ENCODE results near the gene BIRC2. TPM values are rescaled to one million over a fixed set of nuclear protein-coding genes. Genes with fewer than 3 reads are reported as not detected.

BIRC2 gene
- total and polyA plus RNA-seq, 9 of the 15 experiments (the other 6 are each of a cell fraction or from before 2014, with no cell fraction given) = 14.3 to 45.9 (median 20.7) TPM

DNA sequence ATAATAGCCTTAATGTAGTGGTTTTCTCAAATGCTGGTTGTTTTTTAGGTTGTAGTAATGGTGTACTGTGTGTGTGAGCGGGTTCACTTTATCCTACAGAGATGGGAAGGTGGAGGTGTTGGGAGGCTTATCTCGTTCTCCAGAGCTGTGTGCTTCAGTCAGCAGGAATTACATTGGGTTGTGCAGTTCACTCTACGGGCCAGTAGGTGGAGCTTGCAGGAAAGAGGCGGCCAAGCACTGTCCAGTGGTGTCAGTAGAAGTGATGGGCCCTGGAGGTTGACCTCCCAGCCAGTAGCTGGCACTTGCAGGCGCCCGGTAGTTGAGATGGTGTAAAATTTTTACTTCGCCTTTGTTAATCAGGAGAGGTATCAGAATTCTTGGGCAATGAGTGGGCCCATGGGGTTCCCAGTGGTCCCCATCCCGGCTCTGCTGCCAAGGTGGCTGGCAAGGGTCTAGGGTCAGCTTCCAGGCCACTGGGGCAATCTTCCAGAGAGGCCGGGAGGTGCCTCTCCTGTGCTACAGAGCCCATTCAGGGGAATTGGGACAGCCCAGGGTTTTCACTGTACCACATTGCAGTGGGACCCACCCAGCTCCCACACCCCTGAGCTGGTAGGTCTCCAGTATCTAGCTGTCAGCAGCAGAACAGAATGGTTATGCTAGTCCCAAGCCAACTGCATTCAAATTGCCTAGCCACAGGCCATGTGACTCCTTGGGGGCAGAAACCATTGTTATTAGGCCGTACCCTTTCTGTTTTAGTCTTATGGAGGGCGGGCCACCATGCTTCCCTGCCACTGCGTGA is 43.9 kb downstream of the BIRC2 start:
- peak; percentile 63 to 87 (median 67) for DNase-seq (ENCODE audit: extremely low read depth in 1 of 4, low spot score in 3 of 4)
- peak; percentile 93 for FAIRE-seq
- H3K9me1 ChIP-seq (ENCODE audit: control insufficient read depth, insufficient read depth, low read length) = no peaks in the 10 kb centered on the region
- H3K79me2 ChIP-seq (ENCODE audit: control insufficient read depth, insufficient read depth, low read length) = no peaks in the 10 kb centered on the region
- no TSS peak for BruUV-seq (replicated peaks)
- CTCF ChIA-PET (ENCODE audit: low intra/inter-chr PET ratio) = interaction anchor here (0.6 to 1.6 kb wide), 4 partner anchors 64 to 223 kb away, joined by 3 to 9 read pairs (median 3); no protein-coding TSS in a partner anchor
- peak; percentile 96 for ATAC-seq
- H2AFZ ChIP-seq (ENCODE audit: low read depth, low read length) = no peak overlapping the region; the same call in 1 of the 2 replicates
- H3K36me3 ChIP-seq (ENCODE audit: control insufficient read depth, insufficient read depth, low read length) = peaks cover 34% of the 10 kb centered on the region
- POLR2A ChIA-PET = interaction anchor here (0.8 to 1.3 kb wide), 3 partner anchors 9 to 22 kb away, joined by 3 to 4 read pairs (median 3); no protein-coding TSS in a partner anchor
- H3K27ac ChIP-seq (ENCODE audit: extremely low read depth, low read depth, low read length) = no peak overlapping the region
- peak overlapping the region; percentile 42 for H3K4me2 ChIP-seq (ENCODE audit: insufficient read depth, low read length)
- peaks cover 3% of the 10 kb centered on the region; the same call in 1 of the 2 replicates for H3K9me3 ChIP-seq (replicated peaks; ENCODE audit: control insufficient read depth, insufficient read depth, low read depth, low read length)
- no peak overlapping the region for H3K4me3 ChIP-seq
- H3K9ac ChIP-seq (ENCODE audit: insufficient read depth in 1 of 2, low read depth in 2 of 2, low read length in 2 of 2) = no peak overlapping the region
- H3K27me3 ChIP-seq (ENCODE audit: control insufficient read depth in 2 of 2, insufficient read depth in 2 of 2, low read length in 2 of 2) = no peaks in the 10 kb centered on the region
- 26% methylated on average over 9 of the region's 12 CpGs for WGBS (ENCODE audit: insufficient coverage, low coverage, missing lambda C conversion rate)
- no peaks in the 10 kb centered on the region for H4K20me1 ChIP-seq (replicated peaks; ENCODE audit: control insufficient read depth, insufficient read depth, low read length)
- intact Hi-C loops (cut with micrococcal nuclease) (loop anchor here (1.0 to 5.0 kb wide), 3 partner anchors 86 to 104 kb away; no protein-coding TSS in a partner anchor), in situ Hi-C loops (cut with MboI) (loop anchor here (10.0 kb wide), 1 partner anchor 104 kb away; no protein-coding TSS in a partner anchor)
- peaks cover 8 to 18% of the 10 kb centered on the region in 2 experiments; a peak in 4 of 5 replicates for H3K4me1 ChIP-seq (replicated peaks in 1 of 2; ENCODE audit: control insufficient read depth in 2 of 2, insufficient read depth in 2 of 2, low read length in 2 of 2)
- TF ChIP-seq SOX6 (IDR thresholded peaks at IDR 0.05) = 0 out of 2 replicates have a peak, but pooled peaks have one; percentile 52
- TF ChIP-seq XRCC5 (IDR thresholded peaks at IDR 0.05; ENCODE audit: low read depth, low read length) = 0 out of 2 replicates have a peak, but pooled peaks have one; percentile 43
- TF ChIP-seq, protein P1, sequence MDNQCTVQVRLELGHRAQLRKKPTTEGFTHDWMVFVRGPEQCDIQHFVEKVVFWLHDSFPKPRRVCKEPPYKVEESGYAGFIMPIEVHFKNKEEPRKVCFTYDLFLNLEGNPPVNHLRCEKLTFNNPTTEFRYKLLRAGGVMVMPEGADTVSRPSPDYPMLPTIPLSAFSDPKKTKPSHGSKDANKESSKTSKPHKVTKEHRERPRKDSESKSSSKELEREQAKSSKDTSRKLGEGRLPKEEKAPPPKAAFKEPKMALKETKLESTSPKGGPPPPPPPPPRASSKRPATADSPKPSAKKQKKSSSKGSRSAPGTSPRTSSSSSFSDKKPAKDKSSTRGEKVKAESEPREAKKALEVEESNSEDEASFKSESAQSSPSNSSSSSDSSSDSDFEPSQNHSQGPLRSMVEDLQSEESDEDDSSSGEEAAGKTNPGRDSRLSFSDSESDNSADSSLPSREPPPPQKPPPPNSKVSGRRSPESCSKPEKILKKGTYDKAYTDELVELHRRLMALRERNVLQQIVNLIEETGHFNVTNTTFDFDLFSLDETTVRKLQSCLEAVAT (IDR thresholded peaks at IDR 0.05) = 0 out of 4 replicates have a peak, but pooled peaks of 1 of the 2 experiments have one; percentile 43
- no peak; the same call in 1 of the 2 replicates for TF ChIP-seq ARID2 (IDR thresholded peaks at IDR 0.05)
- no peak for TF ChIP-seq ZNF764 (CRISPR knock-in tag; IDR thresholded peaks at IDR 0.05; ENCODE audit: low read depth)
- peak; percentile 50 for TF ChIP-seq MAFG (tag; conservative IDR thresholded peaks at IDR 0.05)
- TF ChIP-seq ZEB2 (IDR thresholded peaks at IDR 0.05) = peak; percentile 80
- peak in 1 of 2 experiments; percentile 69; a peak in 1 of 4 replicates for TF ChIP-seq RCOR1 (IDR thresholded peaks at IDR 0.05; ENCODE audit: borderline replicate concordance in 1 of 2, low read depth in 2 of 2, low read length in 2 of 2)
- TF ChIP-seq DMBX1 (CRISPR knock-in tag; IDR thresholded peaks at IDR 0.05; ENCODE audit: borderline replicate concordance) = peak; percentile 29; the same call in 1 of the 2 replicates
- TF ChIP-seq GATA2 (CRISPR knock-in tag; IDR thresholded peaks at IDR 0.05) = 0 out of 2 replicates have a peak, but pooled peaks have one; percentile 38
- TF ChIP-seq CTBP1 (IDR thresholded peaks at IDR 0.05; ENCODE audit: borderline replicate concordance) = peak; percentile 68
- peak; percentile 27; the same call in 1 of the 2 replicates for TF ChIP-seq NFE2 (IDR thresholded peaks at IDR 0.05; ENCODE audit: low read depth)
- TF ChIP-seq GABPB2 (CRISPR knock-in tag; conservative IDR thresholded peaks at IDR 0.05) = no peak
- TF ChIP-seq, protein P2, sequence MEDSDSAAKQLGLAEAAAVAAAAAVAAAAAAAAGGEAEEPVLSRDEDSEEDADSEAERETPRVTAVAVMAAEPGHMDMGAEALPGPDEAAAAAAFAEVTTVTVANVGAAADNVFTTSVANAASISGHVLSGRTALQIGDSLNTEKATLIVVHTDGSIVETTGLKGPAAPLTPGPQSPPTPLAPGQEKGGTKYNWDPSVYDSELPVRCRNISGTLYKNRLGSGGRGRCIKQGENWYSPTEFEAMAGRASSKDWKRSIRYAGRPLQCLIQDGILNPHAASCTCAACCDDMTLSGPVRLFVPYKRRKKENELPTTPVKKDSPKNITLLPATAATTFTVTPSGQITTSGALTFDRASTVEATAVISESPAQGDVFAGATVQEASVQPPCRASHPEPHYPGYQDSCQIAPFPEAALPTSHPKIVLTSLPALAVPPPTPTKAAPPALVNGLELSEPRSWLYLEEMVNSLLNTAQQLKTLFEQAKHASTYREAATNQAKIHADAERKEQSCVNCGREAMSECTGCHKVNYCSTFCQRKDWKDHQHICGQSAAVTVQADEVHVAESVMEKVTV (CRISPR knock-in tag; IDR thresholded peaks at IDR 0.05) = 0 out of 2 replicates have a peak, but pooled peaks have one; percentile 29
- peak; percentile 81 for TF ChIP-seq ARID1B (IDR thresholded peaks at IDR 0.05)
- peak; percentile 40; the same call in 1 of the 2 replicates for TF ChIP-seq MTA2 (IDR thresholded peaks at IDR 0.05; ENCODE audit: low read depth)
- peak; percentile 81 for TF ChIP-seq DPF2 (IDR thresholded peaks at IDR 0.05)
- peak; percentile 52; the same call in 1 of the 2 replicates for TF ChIP-seq JUND (IDR thresholded peaks at IDR 0.05; ENCODE audit: borderline replicate concordance, low read depth, low read length)
- TF ChIP-seq JUND (tag; IDR thresholded peaks at IDR 0.05; ENCODE audit: borderline replicate concordance, low read depth, low read length) = no peak; the same call in 2 of the 3 replicates
- no peak for TF ChIP-seq ZNF12 (CRISPR knock-in tag; IDR thresholded peaks at IDR 0.05)
- peak; percentile 63 for TF ChIP-seq SMARCA4 (IDR thresholded peaks at IDR 0.05)

Measured in K562 (cell line).